Measurements from ENCODE around the gene KDM4B.
A peak's percentile ranks its signal among the peaks of the same experiment; 100 is the strongest.

Gene KDM4B

GRCh38 chr19:4955274-4955673 lies 13.6 kb upstream of the KDM4B start:
- Histone ChIP-seq H3K27ac (peak overlapping the region in 2 of 11 experiments; percentile 22 to 32; a peak in 2 of 22 replicates), H3K4me2 (no peak overlapping the region), H3K9ac (0 out of 22 replicates have a peak overlapping the region, but pooled peaks of 1 of the 11 experiments have one; percentile 18), H4K20me1 (peaks cover 0 to 100% (median 99%) of the 10 kb centered on the region in 11 experiments; a peak in 18 of 22 replicates), H3K4me1 (peaks cover 9 to 23% (median 19%) of the 10 kb centered on the region in 10 experiments; a peak in 18 of 20 replicates), H3K36me3 (peaks cover 21 to 100% (median 100%) of the 10 kb centered on the region in 11 experiments; a peak in 21 of 22 replicates), H3K9me3 (replicated peaks in 1 of 11) (no peaks in the 10 kb centered on the region), H3K27me3 (no peaks in the 10 kb centered on the region), H3K4me3 (no peak overlapping the region)
- no peak for TF ChIP-seq Cebpa-rat (IDR thresholded peaks at IDR 0.05)

GRCh38 chr19:4957981-4958380 lies 10.9 kb upstream of the KDM4B start:
- no peak for TF ChIP-seq Cebpa-rat (IDR thresholded peaks at IDR 0.05)
- peak overlapping the region in 6 of 11 experiments; percentile 6 to 54 (median 35); a peak in 6 of 22 replicates for H3K9ac ChIP-seq
- no peak overlapping the region; a peak in 1 of 22 replicates for H3K4me2 ChIP-seq
- peaks cover 9 to 23% (median 19%) of the 10 kb centered on the region in 10 experiments; a peak in 18 of 20 replicates for H3K4me1 ChIP-seq
- no peaks in the 10 kb centered on the region for H3K9me3 ChIP-seq (replicated peaks in 1 of 11)
- H3K27me3 ChIP-seq = no peaks in the 10 kb centered on the region
- H3K4me3 ChIP-seq = no peak overlapping the region
- H3K27ac ChIP-seq = peak overlapping the region in 8 of 11 experiments; percentile 14 to 48 (median 26); a peak in 9 of 22 replicates
- peaks cover 7 to 97% (median 90%) of the 10 kb centered on the region in 11 experiments; a peak in 21 of 22 replicates for H3K36me3 ChIP-seq
- H4K20me1 ChIP-seq = peaks cover 0 to 87% (median 85%) of the 10 kb centered on the region in 11 experiments; a peak in 18 of 22 replicates

GRCh38 chr19:4962085-4962619 lies 6.8 kb upstream of the KDM4B start:
- no peak overlapping the region for H3K9ac ChIP-seq
- TF ChIP-seq Cebpa-rat (IDR thresholded peaks at IDR 0.05) = no peak
- H3K27me3 ChIP-seq = no peaks in the 10 kb centered on the region
- H3K27ac ChIP-seq = no peak overlapping the region
- H4K20me1 ChIP-seq = peaks cover 0 to 87% (median 83%) of the 10 kb centered on the region in 11 experiments; a peak in 18 of 22 replicates
- peaks cover 24 to 55% (median 42%) of the 10 kb centered on the region in 10 experiments for H3K4me1 ChIP-seq
- H3K9me3 ChIP-seq (replicated peaks in 1 of 11) = no peaks in the 10 kb centered on the region
- H3K4me2 ChIP-seq = no peak overlapping the region
- H3K4me3 ChIP-seq = no peak overlapping the region
- peaks cover 0 to 82% (median 75%) of the 10 kb centered on the region in 11 experiments; a peak in 21 of 22 replicates for H3K36me3 ChIP-seq

- TF ChIP-seq Cebpa-rat (IDR thresholded peaks at IDR 0.05) = no peak
- peaks cover 27 to 50% (median 38%) of the 10 kb centered on the region in 10 experiments for H3K4me1 ChIP-seq
- H4K20me1 ChIP-seq = peaks cover 5 to 78% (median 72%) of the 10 kb centered on the region in 11 experiments; a peak in 21 of 22 replicates
- H3K9ac ChIP-seq = no peak overlapping the region
- H3K27me3 ChIP-seq = no peaks in the 10 kb centered on the region; a peak in 1 of 22 replicates
- no peak overlapping the region for H3K4me3 ChIP-seq
- H3K36me3 ChIP-seq = peaks cover 0 to 53% (median 46%) of the 10 kb centered on the region in 11 experiments; a peak in 19 of 22 replicates
- H3K9me3 ChIP-seq (replicated peaks in 1 of 11) = no peaks in the 10 kb centered on the region
- H3K4me2 ChIP-seq = peak overlapping the region in 5 of 11 experiments; percentile 65 to 80 (median 70); a peak in 3 of 22 replicates
- H3K27ac ChIP-seq = no peak overlapping the region
Observed at GRCh38 chr19:4965061-4965460, 3.9 kb upstream of the KDM4B start.

GRCh38 chr19:4966591-4966990 lies 2.3 kb upstream of the KDM4B start:
- no peak for TF ChIP-seq Cebpa-rat (IDR thresholded peaks at IDR 0.05)
- Histone ChIP-seq H3K9ac (peak overlapping the region in 10 of 11 experiments; percentile 1 to 59 (median 24); a peak in 10 of 22 replicates), H3K27ac (peak overlapping the region in 9 of 11 experiments; percentile 23 to 57 (median 38); a peak in 17 of 22 replicates), H4K20me1 (peaks cover 20 to 89% (median 83%) of the 10 kb centered on the region in 11 experiments), H3K27me3 (no peaks in the 10 kb centered on the region; a peak in 1 of 22 replicates), H3K36me3 (peaks cover 0 to 46% (median 38%) of the 10 kb centered on the region in 11 experiments; a peak in 19 of 22 replicates), H3K4me2 (peak overlapping the region; percentile 48 to 90 (median 70)), H3K4me1 (peaks cover 40 to 65% (median 54%) of the 10 kb centered on the region in 10 experiments), H3K9me3 (replicated peaks in 1 of 11) (no peaks in the 10 kb centered on the region), H3K4me3 (no peak overlapping the region)

GRCh38 chr19:4967738-4968461 lies 1.0 kb upstream of the KDM4B start:
- TF ChIP-seq Cebpa-rat (IDR thresholded peaks at IDR 0.05) = no peak; a peak in 1 of 22 replicates
- peak overlapping the region in 10 of 11 experiments; percentile 24 to 71 (median 57); a peak in 16 of 22 replicates for H3K27ac ChIP-seq
- peak overlapping the region; percentile 58 to 90 (median 75) for H3K4me2 ChIP-seq
- no peaks in the 10 kb centered on the region; a peak in 1 of 22 replicates for H3K27me3 ChIP-seq
- peak overlapping the region in 10 of 11 experiments; percentile 27 to 58 (median 44); a peak in 18 of 22 replicates for H3K9ac ChIP-seq
- H4K20me1 ChIP-seq = peaks cover 33 to 92% (median 87%) of the 10 kb centered on the region in 11 experiments
- H3K9me3 ChIP-seq (replicated peaks in 1 of 11) = no peaks in the 10 kb centered on the region
- H3K4me3 ChIP-seq = peak overlapping the region; percentile 27 to 63 (median 42); a peak in 17 of 20 replicates
- H3K36me3 ChIP-seq = peaks cover 0 to 33% (median 25%) of the 10 kb centered on the region in 11 experiments; a peak in 19 of 22 replicates
- peaks cover 53 to 78% (median 67%) of the 10 kb centered on the region in 10 experiments for H3K4me1 ChIP-seq

- peaks cover 48 to 92% (median 86%) of the 10 kb centered on the region in 11 experiments for H4K20me1 ChIP-seq
- TF ChIP-seq Cebpa-rat (IDR thresholded peaks at IDR 0.05) = no peak
- H3K9me3 ChIP-seq (replicated peaks in 1 of 11) = no peaks in the 10 kb centered on the region
Observed at GRCh38 chr19:4969292-4969771, 419 bp downstream of the KDM4B start.

GRCh38 chr19:4969772-4970531 lies 1.0 kb downstream of the KDM4B start:
- no peak for TF ChIP-seq Cebpa-rat (IDR thresholded peaks at IDR 0.05)
- Histone ChIP-seq H4K20me1 (peaks cover 54 to 92% (median 86%) of the 10 kb centered on the region in 11 experiments), H3K27ac (peak overlapping the region; percentile 82 to 92 (median 86))

More at GRCh38 chr19:4969292-4969771, 419 bp downstream of the KDM4B start:
- Histone ChIP-seq H3K9ac (peak overlapping the region; percentile 87 to 97 (median 91)), H3K27me3 (no peaks in the 10 kb centered on the region; a peak in 1 of 22 replicates), H3K4me1 (peaks cover 67 to 88% (median 81%) of the 10 kb centered on the region in 10 experiments), H3K4me3 (peak overlapping the region; percentile 74 to 95 (median 80)), H3K27ac (peak overlapping the region; percentile 82 to 92 (median 86)), H3K36me3 (peaks cover 0 to 19% (median 11%) of the 10 kb centered on the region in 11 experiments; a peak in 19 of 22 replicates), H3K4me2 (peak overlapping the region; percentile 93 to 100 (median 98))

More at GRCh38 chr19:4969772-4970531, 1.0 kb downstream of the KDM4B start:
- Histone ChIP-seq H3K27me3 (no peaks in the 10 kb centered on the region; a peak in 1 of 22 replicates), H3K4me3 (peak overlapping the region; percentile 74 to 95 (median 80)), H3K9me3 (replicated peaks in 1 of 11) (no peaks in the 10 kb centered on the region), H3K9ac (peak overlapping the region; percentile 87 to 97 (median 91)), H3K36me3 (peaks cover 0 to 12% (median 5%) of the 10 kb centered on the region in 11 experiments; a peak in 19 of 22 replicates), H3K4me2 (peak overlapping the region; percentile 93 to 100 (median 98)), H3K4me1 (peaks cover 74 to 89% (median 87%) of the 10 kb centered on the region in 10 experiments)
